C4-2B (cell line): ENCODE results near the gene SH2D5.

Source experiments
- CTCF ChIP-seq: fragments of 450-650 bp; conservative IDR thresholded peaks from 2 replicates; pipeline ENCODE4 v1.5.1; 2017; ENCODE audit warnings: mild to moderate bottlenecking
- ZFX ChIP-seq: fragments of 450-650 bp; IDR thresholded peaks from 2 replicates; pipeline ENCODE4 v1.6.1; 2017

GRCh38 chr1:20709868-20710267, 22.6 kb downstream of the SH2D5 start:
- TF ChIP-seq CTCF, result no peak
- no peak for TF ChIP-seq ZFX
